ENCODE results near the gene ZFP1. TPM values are rescaled to one million over a fixed set of nuclear protein-coding genes. Genes with fewer than 3 reads are reported as not detected.

Gene ZFP1
- total and polyA plus RNA-seq, 9 of the 15 experiments (the other 6 are each of a cell fraction or from before 2014, with no cell fraction given), result 2.6 to 14.7 (median 11.6) TPM

DNA sequence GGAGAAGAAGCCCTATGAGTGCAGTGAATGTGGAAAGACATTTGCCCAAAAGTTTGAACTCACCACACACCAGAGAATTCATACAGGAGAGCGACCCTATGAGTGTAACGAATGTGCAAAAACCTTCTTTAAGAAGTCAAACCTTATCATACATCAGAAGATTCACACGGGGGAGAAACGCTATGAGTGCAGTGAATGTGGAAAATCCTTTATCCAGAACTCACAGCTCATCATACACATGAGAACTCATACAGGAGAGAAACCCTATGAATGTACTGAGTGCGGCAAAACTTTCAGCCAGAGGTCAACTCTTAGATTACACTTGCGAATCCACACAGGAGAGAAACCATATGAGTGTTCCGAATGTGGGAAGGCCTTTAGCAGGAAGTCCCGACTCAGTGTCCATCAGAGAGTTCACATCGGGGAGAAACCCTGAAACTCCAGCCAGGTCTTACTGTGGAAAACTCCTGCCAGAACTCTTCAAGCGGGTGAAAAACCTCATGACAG, 21.6 kb downstream of the ZFP1 start:
- ATAC-seq, result no peak
- DNase-seq (ENCODE audit: extremely low read depth in 1 of 4, low spot score in 3 of 4), result no peak
- no peak for FAIRE-seq
- no TSS peak for BruUV-seq (replicated peaks)
- 82% methylated on average over 10 of the region's 10 CpGs for WGBS (ENCODE audit: insufficient coverage, low coverage, missing lambda C conversion rate)
- no peaks in the 10 kb centered on the region for H3K79me2 ChIP-seq (ENCODE audit: control insufficient read depth, insufficient read depth, low read length)
- in situ Hi-C loops (cut with MboI) (no loop called here), intact Hi-C loops (cut with micrococcal nuclease) (no loop called here)
- no peak overlapping the region for H2AFZ ChIP-seq (ENCODE audit: low read depth, low read length)
- no peak overlapping the region for H3K4me3 ChIP-seq
- peaks cover 44% of the 10 kb centered on the region for H3K36me3 ChIP-seq (ENCODE audit: control insufficient read depth, insufficient read depth, low read length)
- no peaks in the 10 kb centered on the region for H3K27me3 ChIP-seq (ENCODE audit: control insufficient read depth in 2 of 2, insufficient read depth in 2 of 2, low read length in 2 of 2)
- no peaks in the 10 kb centered on the region for H3K4me1 ChIP-seq (replicated peaks in 1 of 2; ENCODE audit: control insufficient read depth in 2 of 2, insufficient read depth in 2 of 2, low read length in 2 of 2)
- no peak overlapping the region for H3K27ac ChIP-seq (ENCODE audit: extremely low read depth, low read depth, low read length)
- no peak overlapping the region for H3K4me2 ChIP-seq (ENCODE audit: insufficient read depth, low read length)
- peaks cover 29% of the 10 kb centered on the region for H3K9me3 ChIP-seq (replicated peaks; ENCODE audit: control insufficient read depth, insufficient read depth, low read depth, low read length)
- ChIA-PET POLR2A (interaction anchor here (1.3 kb wide), 1 partner anchor 14 kb away, joined by 3 read pairs; no protein-coding TSS in a partner anchor), CTCF (ENCODE audit: low intra/inter-chr PET ratio) (no interaction called here)
- H3K9ac ChIP-seq (ENCODE audit: insufficient read depth in 1 of 2, low read depth in 2 of 2, low read length in 2 of 2), result no peak overlapping the region
- H4K20me1 ChIP-seq (replicated peaks; ENCODE audit: control insufficient read depth, insufficient read depth, low read length), result no peaks in the 10 kb centered on the region
- no peaks in the 10 kb centered on the region for H3K9me1 ChIP-seq (ENCODE audit: control insufficient read depth, insufficient read depth, low read length)
- TF ChIP-seq BRCA1 (IDR thresholded peaks at IDR 0.05) (no peak), BRCA1 (CRISPR knock-in tag; IDR thresholded peaks at IDR 0.05) (no peak), ZBTB1 (CRISPR knock-in tag; IDR thresholded peaks at IDR 0.05; ENCODE audit: borderline replicate concordance, low read depth) (no peak), TRIM28 (IDR thresholded peaks at IDR 0.05) (0 out of 2 replicates have a peak, but pooled peaks have one; percentile 29), ZNF274 (IDR thresholded peaks at IDR 0.05; ENCODE audit: borderline replicate concordance, low read depth, low read length) (peak; percentile 98)

- H3K9me1 ChIP-seq (ENCODE audit: control insufficient read depth, insufficient read depth, low read length), result no peaks in the 10 kb centered on the region
- 75% methylated on average over 4 of the region's 4 CpGs for WGBS (ENCODE audit: insufficient coverage, low coverage, missing lambda C conversion rate)
- DNase-seq (ENCODE audit: extremely low read depth in 1 of 4, low spot score in 3 of 4), result no peak
- no TSS peak for BruUV-seq (replicated peaks)
- no peaks in the 10 kb centered on the region for H3K4me1 ChIP-seq (replicated peaks in 1 of 2; ENCODE audit: control insufficient read depth in 2 of 2, insufficient read depth in 2 of 2, low read length in 2 of 2)
- no peak overlapping the region for H3K4me2 ChIP-seq (ENCODE audit: insufficient read depth, low read length)
- ChIA-PET CTCF (ENCODE audit: low intra/inter-chr PET ratio) (no interaction called here), POLR2A (interaction anchor here (0.6 to 0.7 kb wide), 3 partner anchors 78 to 408 kb away, joined by 3 read pairs; no protein-coding TSS in a partner anchor)
- intact Hi-C loops (cut with micrococcal nuclease), result no loop called here
- H4K20me1 ChIP-seq (replicated peaks; ENCODE audit: control insufficient read depth, insufficient read depth, low read length), result no peaks in the 10 kb centered on the region
- no peak for ATAC-seq
- no peak overlapping the region for H3K27ac ChIP-seq (ENCODE audit: extremely low read depth, low read depth, low read length)
- H3K4me3 ChIP-seq, result no peak overlapping the region
- no peak for FAIRE-seq
- H2AFZ ChIP-seq (ENCODE audit: low read depth, low read length), result no peak overlapping the region
- H3K9ac ChIP-seq (ENCODE audit: insufficient read depth in 1 of 2, low read depth in 2 of 2, low read length in 2 of 2), result no peak overlapping the region
- TF ChIP-seq C11orf30 (IDR thresholded peaks at IDR 0.05; ENCODE audit: low read depth) (peak; percentile 20; the same call in 1 of the 2 replicates), ARID3B (CRISPR knock-in tag; IDR thresholded peaks at IDR 0.05; ENCODE audit: borderline replicate concordance) (no peak), ZNF316 (IDR thresholded peaks at IDR 0.05) (peak; percentile 58; the same call in 1 of the 2 replicates)
- H3K36me3 ChIP-seq (ENCODE audit: control insufficient read depth, insufficient read depth, low read length), result peaks cover 33% of the 10 kb centered on the region
- H3K27me3 ChIP-seq (ENCODE audit: control insufficient read depth in 2 of 2, insufficient read depth in 2 of 2, low read length in 2 of 2), result no peaks in the 10 kb centered on the region
- in situ Hi-C loops (cut with MboI), result no loop called here
- no peaks in the 10 kb centered on the region for H3K79me2 ChIP-seq (ENCODE audit: control insufficient read depth, insufficient read depth, low read length)
- H3K9me3 ChIP-seq (replicated peaks; ENCODE audit: control insufficient read depth, insufficient read depth, low read depth, low read length), result peaks cover 33% of the 10 kb centered on the region
Observed at GRCh38 chr16:75172578-75172977, 24.3 kb downstream of the ZFP1 start.

Measured in K562 (cell line).